ENCODE data around the gene CETN3. TPM values are rescaled to one million over a fixed set of nuclear protein-coding genes. Genes with fewer than 3 reads are reported as not detected.

Gene CETN3
- total and polyA plus RNA-seq, 2 of the 13 experiments (the other 11 are each of a cell fraction or from before 2014, with no cell fraction given) = 15.4 to 71.5 TPM

DNA sequence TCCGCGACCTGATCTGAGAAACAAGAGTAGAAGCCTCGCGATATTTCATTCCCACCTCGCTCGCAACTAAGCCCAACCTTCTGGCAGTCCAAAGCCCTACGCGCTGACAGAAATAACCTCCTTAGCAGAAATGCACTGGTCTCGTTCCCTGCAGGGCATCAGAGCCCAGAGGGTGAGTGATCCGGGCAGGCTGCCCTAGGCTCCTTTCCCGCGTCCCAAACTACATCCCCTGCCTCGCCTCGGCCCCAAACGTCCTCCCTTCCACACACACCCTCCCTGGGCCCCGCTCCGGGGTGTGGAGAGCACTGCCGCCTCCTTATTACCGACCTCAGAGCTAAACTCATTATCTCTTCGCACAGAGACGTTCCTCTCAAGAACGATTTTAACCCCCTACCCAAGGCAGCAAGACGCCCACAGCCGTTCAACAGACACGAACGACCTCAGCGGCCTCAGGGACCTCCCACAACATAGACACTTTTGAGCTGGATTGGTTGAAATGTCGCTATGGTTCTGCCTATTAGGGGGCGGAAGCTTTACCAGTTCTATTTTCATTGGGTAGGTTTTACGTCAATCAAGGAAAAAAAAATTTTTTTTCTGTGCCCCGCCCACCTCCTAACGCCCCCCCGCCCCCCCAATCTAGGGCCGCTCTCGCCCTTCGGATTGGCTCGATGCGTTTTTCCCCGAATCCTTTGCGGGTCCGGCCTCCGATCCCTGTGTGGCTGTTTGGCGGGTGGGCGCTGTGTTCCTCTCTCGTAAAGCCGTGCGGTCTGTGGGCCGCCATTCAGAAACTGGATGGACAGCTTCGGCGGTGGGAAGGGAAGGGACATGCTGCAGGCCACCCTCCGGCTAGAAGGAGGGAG, at the start of gene CETN3 (continued):
- TF ChIP-seq, protein P1, sequence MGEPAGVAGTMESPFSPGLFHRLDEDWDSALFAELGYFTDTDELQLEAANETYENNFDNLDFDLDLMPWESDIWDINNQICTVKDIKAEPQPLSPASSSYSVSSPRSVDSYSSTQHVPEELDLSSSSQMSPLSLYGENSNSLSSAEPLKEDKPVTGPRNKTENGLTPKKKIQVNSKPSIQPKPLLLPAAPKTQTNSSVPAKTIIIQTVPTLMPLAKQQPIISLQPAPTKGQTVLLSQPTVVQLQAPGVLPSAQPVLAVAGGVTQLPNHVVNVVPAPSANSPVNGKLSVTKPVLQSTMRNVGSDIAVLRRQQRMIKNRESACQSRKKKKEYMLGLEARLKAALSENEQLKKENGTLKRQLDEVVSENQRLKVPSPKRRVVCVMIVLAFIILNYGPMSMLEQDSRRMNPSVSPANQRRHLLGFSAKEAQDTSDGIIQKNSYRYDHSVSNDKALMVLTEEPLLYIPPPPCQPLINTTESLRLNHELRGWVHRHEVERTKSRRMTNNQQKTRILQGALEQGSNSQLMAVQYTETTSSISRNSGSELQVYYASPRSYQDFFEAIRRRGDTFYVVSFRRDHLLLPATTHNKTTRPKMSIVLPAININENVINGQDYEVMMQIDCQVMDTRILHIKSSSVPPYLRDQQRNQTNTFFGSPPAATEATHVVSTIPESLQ (CRISPR knock-in tag; conservative IDR thresholded peaks at IDR 0.05) = peak; percentile 28; the same call in 1 of the 2 replicates
- 0 out of 2 replicates have a peak, but pooled peaks have one; percentile 30 for TF ChIP-seq SALL2 (CRISPR knock-in tag; IDR thresholded peaks at IDR 0.05)
- TF ChIP-seq, protein P2, sequence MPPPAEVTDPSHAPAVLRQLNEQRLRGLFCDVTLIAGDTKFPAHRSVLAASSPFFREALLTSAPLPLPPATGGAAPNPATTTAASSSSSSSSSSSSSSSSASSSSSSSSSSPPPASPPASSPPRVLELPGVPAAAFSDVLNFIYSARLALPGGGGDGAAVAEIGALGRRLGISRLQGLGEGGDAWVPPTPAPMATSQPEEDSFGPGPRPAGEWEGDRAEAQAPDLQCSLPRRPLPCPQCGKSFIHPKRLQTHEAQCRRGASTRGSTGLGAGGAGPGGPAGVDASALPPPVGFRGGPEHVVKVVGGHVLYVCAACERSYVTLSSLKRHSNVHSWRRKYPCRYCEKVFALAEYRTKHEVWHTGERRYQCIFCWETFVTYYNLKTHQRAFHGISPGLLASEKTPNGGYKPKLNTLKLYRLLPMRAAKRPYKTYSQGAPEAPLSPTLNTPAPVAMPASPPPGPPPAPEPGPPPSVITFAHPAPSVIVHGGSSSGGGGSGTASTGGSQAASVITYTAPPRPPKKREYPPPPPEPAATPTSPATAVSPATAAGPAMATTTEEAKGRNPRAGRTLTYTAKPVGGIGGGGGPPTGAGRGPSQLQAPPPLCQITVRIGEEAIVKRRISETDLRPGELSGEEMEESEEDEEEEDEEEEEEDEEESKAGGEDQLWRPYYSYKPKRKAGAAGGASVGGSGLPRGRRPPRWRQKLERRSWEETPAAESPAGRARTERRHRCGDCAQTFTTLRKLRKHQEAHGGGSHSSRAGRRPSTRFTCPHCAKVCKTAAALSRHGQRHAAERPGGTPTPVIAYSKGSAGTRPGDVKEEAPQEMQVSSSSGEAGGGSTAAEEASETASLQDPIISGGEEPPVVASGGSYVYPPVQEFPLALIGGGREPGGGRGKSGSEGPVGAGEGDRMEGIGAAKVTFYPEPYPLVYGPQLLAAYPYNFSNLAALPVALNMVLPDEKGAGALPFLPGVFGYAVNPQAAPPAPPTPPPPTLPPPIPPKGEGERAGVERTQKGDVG (CRISPR knock-in tag; IDR thresholded peaks at IDR 0.05; ENCODE audit: borderline replicate concordance) = no peak
- TF ChIP-seq CAMTA2 (CRISPR knock-in tag; IDR thresholded peaks at IDR 0.05; ENCODE audit: borderline replicate concordance) = no peak; the same call in 1 of the 2 replicates
- no peak for TF ChIP-seq ZNF737 (CRISPR knock-in tag; IDR thresholded peaks at IDR 0.05; ENCODE audit: borderline replicate concordance)
- TF ChIP-seq NPAS2 (CRISPR knock-in tag; IDR thresholded peaks at IDR 0.05; ENCODE audit: borderline replicate concordance) = no peak
- peak; percentile 95 for TF ChIP-seq TAF1 (CRISPR knock-in tag; IDR thresholded peaks at IDR 0.05)
- peak; percentile 61 for TF ChIP-seq IKZF4 (CRISPR knock-in tag; IDR thresholded peaks at IDR 0.05; ENCODE audit: borderline replicate concordance, low read depth, not compliant biosample characterization)
- TF ChIP-seq TMF1 (CRISPR knock-in tag; IDR thresholded peaks at IDR 0.05; ENCODE audit: low read depth) = peak; percentile 49; the same call in 1 of the 2 replicates
- no peak for TF ChIP-seq PAWR (CRISPR knock-in tag; IDR thresholded peaks at IDR 0.05; ENCODE audit: borderline replicate concordance)
- peak; percentile 15; the same call in 1 of the 2 replicates for TF ChIP-seq PITX1 (CRISPR knock-in tag; IDR thresholded peaks at IDR 0.05)
- no peak for TF ChIP-seq SUZ12 (IDR thresholded peaks at IDR 0.05; ENCODE audit: low read depth, low read length)
- TF ChIP-seq, protein P3, sequence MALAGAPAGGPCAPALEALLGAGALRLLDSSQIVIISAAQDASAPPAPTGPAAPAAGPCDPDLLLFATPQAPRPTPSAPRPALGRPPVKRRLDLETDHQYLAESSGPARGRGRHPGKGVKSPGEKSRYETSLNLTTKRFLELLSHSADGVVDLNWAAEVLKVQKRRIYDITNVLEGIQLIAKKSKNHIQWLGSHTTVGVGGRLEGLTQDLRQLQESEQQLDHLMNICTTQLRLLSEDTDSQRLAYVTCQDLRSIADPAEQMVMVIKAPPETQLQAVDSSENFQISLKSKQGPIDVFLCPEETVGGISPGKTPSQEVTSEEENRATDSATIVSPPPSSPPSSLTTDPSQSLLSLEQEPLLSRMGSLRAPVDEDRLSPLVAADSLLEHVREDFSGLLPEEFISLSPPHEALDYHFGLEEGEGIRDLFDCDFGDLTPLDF (CRISPR knock-in tag; IDR thresholded peaks at IDR 0.05) = peak; percentile 39; the same call in 1 of the 2 replicates
- TF ChIP-seq ZFY (CRISPR knock-in tag; IDR thresholded peaks at IDR 0.05) = peak; percentile 78
- TF ChIP-seq, protein P4, sequence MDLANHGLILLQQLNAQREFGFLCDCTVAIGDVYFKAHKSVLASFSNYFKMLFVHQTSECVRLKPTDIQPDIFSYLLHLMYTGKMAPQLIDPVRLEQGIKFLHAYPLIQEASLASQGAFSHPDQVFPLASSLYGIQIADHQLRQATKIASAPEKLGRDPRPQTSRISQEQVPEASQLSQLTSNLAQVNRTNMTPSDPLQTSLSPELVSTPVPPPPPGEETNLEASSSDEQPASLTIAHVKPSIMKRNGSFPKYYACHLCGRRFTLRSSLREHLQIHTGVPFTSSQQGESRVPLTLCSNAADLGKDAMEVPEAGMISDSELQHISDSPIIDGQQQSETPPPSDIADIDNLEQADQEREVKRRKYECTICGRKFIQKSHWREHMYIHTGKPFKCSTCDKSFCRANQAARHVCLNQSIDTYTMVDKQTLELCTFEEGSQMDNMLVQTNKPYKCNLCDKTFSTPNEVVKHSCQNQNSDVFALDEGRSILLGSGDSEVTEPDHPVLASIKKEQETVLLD (CRISPR knock-in tag; IDR thresholded peaks at IDR 0.05; ENCODE audit: low read depth) = no peak
- peak; percentile 92; the same call in 1 of the 2 replicates for TF ChIP-seq ZNF598 (CRISPR knock-in tag; IDR thresholded peaks at IDR 0.05; ENCODE audit: borderline replicate concordance)
- TF ChIP-seq, protein P5, sequence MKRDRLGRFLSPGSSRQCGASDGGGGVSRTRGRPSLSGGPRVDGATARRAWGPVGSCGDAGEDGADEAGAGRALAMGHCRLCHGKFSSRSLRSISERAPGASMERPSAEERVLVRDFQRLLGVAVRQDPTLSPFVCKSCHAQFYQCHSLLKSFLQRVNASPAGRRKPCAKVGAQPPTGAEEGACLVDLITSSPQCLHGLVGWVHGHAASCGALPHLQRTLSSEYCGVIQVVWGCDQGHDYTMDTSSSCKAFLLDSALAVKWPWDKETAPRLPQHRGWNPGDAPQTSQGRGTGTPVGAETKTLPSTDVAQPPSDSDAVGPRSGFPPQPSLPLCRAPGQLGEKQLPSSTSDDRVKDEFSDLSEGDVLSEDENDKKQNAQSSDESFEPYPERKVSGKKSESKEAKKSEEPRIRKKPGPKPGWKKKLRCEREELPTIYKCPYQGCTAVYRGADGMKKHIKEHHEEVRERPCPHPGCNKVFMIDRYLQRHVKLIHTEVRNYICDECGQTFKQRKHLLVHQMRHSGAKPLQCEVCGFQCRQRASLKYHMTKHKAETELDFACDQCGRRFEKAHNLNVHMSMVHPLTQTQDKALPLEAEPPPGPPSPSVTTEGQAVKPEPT (CRISPR knock-in tag; IDR thresholded peaks at IDR 0.05; ENCODE audit: low read depth) = 0 out of 2 replicates have a peak, but pooled peaks have one; percentile 55
- peak; percentile 42; the same call in 1 of the 2 replicates for TF ChIP-seq GATAD2A (CRISPR knock-in tag; IDR thresholded peaks at IDR 0.05)

Measured in HepG2 (cell line).